Osteoblast (primary cell): Measurements from ENCODE around the gene TIGD6. TPM values are rescaled to one million over a fixed set of nuclear protein-coding genes. Genes with fewer than 3 reads are reported as not detected.
A peak's percentile ranks its signal among the peaks of the same experiment; 100 is the strongest.

Experiments
- DNase-seq: peaks from one replicate; pipeline ENCODE4 v3.0.0; 2011; ENCODE audit warnings: low spot score, mixed read lengths; ENCODE audit not compliant: insufficient read length; ENCODE audit errors: missing footprints
- H2AFZ ChIP-seq: 2 replicates; pipeline ENCODE4 v1.6.0; 2011; ENCODE audit warnings: mild to moderate bottlenecking, low read length
- H3K27ac ChIP-seq: 2 replicates; pipeline ENCODE4 v1.5.1; 2011; ENCODE audit warnings: mild to moderate bottlenecking, low read depth, low read length, moderate library complexity
- H3K27me3 ChIP-seq: 2 replicates; pipeline ENCODE4 v1.6.0; 2012; ENCODE audit warnings: mild to moderate bottlenecking, control low read depth, inconsistent platforms, low read length, moderate library complexity; ENCODE audit not compliant: insufficient read depth
- H3K36me3 ChIP-seq: 2 replicates; pipeline ENCODE4 v1.5.1; 2011; ENCODE audit warnings: mild to moderate bottlenecking, low read length, control low read depth, moderate library complexity; ENCODE audit not compliant: insufficient read depth
- H3K4me1 ChIP-seq: 2 replicates; pipeline ENCODE4 v1.5.1; 2011; ENCODE audit warnings: mild to moderate bottlenecking, low read length, control low read depth, moderate library complexity; ENCODE audit not compliant: insufficient read depth
- H3K4me2 ChIP-seq: 2 replicates; pipeline ENCODE4 v1.6.0; 2011; ENCODE audit warnings: mild to moderate bottlenecking, low read length; ENCODE audit not compliant: insufficient read depth
- H3K4me3 ChIP-seq: fragments of 200-600 bp; sonication (generic); 3 replicates; pipeline ENCODE4 v1.5.1; 2012; ENCODE audit warnings: mild to moderate bottlenecking, low read length, inconsistent platforms; ENCODE audit not compliant: insufficient read depth
- H3K79me2 ChIP-seq: 2 replicates; pipeline ENCODE4 v1.6.0; 2012; ENCODE audit warnings: mild to moderate bottlenecking, low read length, control low read depth, inconsistent platforms; ENCODE audit not compliant: insufficient read depth
- H3K9me3 ChIP-seq: 2 replicates; pipeline ENCODE4 v1.5.1; 2011; ENCODE audit warnings: low read depth, low read length, control low read depth
- H4K20me1 ChIP-seq: 2 replicates; pipeline ENCODE4 v1.6.0; 2012; ENCODE audit warnings: mild to moderate bottlenecking, low read length, control low read depth; ENCODE audit not compliant: insufficient read depth
- CTCF ChIP-seq: IDR thresholded peaks from 2 replicates; pipeline ENCODE4 v1.5.1; 2011; ENCODE audit warnings: mild to moderate bottlenecking, low read depth, low read length, moderate library complexity; ENCODE audit errors: extremely low read depth
- total RNA-seq: library from RNA; depleted of rRNA; stranded (reverse); fragments of >200 nt; gene quantifications from 2 replicates; pipeline ENCODE4 v1.2.3, GENCODE V29; 2012

The TIGD6 gene
- total RNA-seq, 1 donor = 9.8 TPM

GRCh38 chr5:149993471-149993870 is 7.0 kb downstream of the TIGD6 start:
- H4K20me1 ChIP-seq = no peaks in the 10 kb centered on the region
- H3K4me1 ChIP-seq = peaks cover 5% of the 10 kb centered on the region
- H3K27ac ChIP-seq = no peak overlapping the region
- no peak overlapping the region for H2AFZ ChIP-seq
- no peak for DNase-seq
- TF ChIP-seq CTCF = no peak
- no peak overlapping the region for H3K4me3 ChIP-seq
- peaks cover 15% of the 10 kb centered on the region for H3K36me3 ChIP-seq
- no peak overlapping the region for H3K4me2 ChIP-seq
- no peaks in the 10 kb centered on the region for H3K27me3 ChIP-seq
- peaks cover 5% of the 10 kb centered on the region for H3K79me2 ChIP-seq
- H3K9me3 ChIP-seq = no peaks in the 10 kb centered on the region

GRCh38 chr5:149990518-149991376 is 9.7 kb downstream of the TIGD6 start:
- Histone ChIP-seq H4K20me1 (no peaks in the 10 kb centered on the region), H3K9me3 (no peaks in the 10 kb centered on the region), H3K27me3 (no peaks in the 10 kb centered on the region), H3K27ac (no peak overlapping the region), H3K36me3 (peaks cover 8% of the 10 kb centered on the region), H3K4me2 (no peak overlapping the region), H3K4me1 (peaks cover 5% of the 10 kb centered on the region), H2AFZ (no peak overlapping the region), H3K79me2 (no peaks in the 10 kb centered on the region), H3K4me3 (no peak overlapping the region)
- TF ChIP-seq CTCF = peak; percentile 90
- no peak for DNase-seq

- no peak for TF ChIP-seq CTCF
- no peak for DNase-seq
- no peaks in the 10 kb centered on the region for H3K27me3 ChIP-seq
- H2AFZ ChIP-seq = no peak overlapping the region
- H3K36me3 ChIP-seq = no peaks in the 10 kb centered on the region
- H3K27ac ChIP-seq = no peak overlapping the region
- no peaks in the 10 kb centered on the region for H3K9me3 ChIP-seq
- H3K4me2 ChIP-seq = no peak overlapping the region
- no peaks in the 10 kb centered on the region for H4K20me1 ChIP-seq
- no peak overlapping the region for H3K4me3 ChIP-seq
- no peaks in the 10 kb centered on the region for H3K4me1 ChIP-seq
- H3K79me2 ChIP-seq = no peaks in the 10 kb centered on the region
These were observed 12.3 kb downstream of the TIGD6 start for GRCh38 chr5:149988126-149988525.

- H2AFZ ChIP-seq = no peak overlapping the region
- peaks cover 23% of the 10 kb centered on the region for H3K36me3 ChIP-seq
- no peaks in the 10 kb centered on the region for H3K4me1 ChIP-seq
- no peaks in the 10 kb centered on the region for H3K9me3 ChIP-seq
- no peaks in the 10 kb centered on the region for H3K27me3 ChIP-seq
- no peak overlapping the region for H3K4me3 ChIP-seq
- H3K79me2 ChIP-seq = no peaks in the 10 kb centered on the region
- no peak overlapping the region for H3K27ac ChIP-seq
- no peak overlapping the region for H3K4me2 ChIP-seq
- no peaks in the 10 kb centered on the region for H4K20me1 ChIP-seq
- DNase-seq = no peak
- TF ChIP-seq CTCF = no peak
These were observed 17.9 kb downstream of the TIGD6 start for GRCh38 chr5:149982505-149982904.
